GM12878 (cell line): Measurements from ENCODE around the gene GPBP1. TPM values are rescaled to one million over a fixed set of nuclear protein-coding genes. Genes with fewer than 3 reads are reported as not detected.

ENCODE experiments used
- ATAC-seq: fragments of 200-7000 bp; cut with Tn5 transposase; 3 replicates; pipeline ENCODE4 v1.9.1; 2020; ENCODE audit warnings: mild to moderate bottlenecking, moderate library complexity
- BruUV-seq: library from RNA; stranded (reverse); fragments of 400-500 nt; replicated peaks from 2 replicates; lab custom pipeline; 2021; lab: Mats Ljungman, UMichigan
- CTCF ChIA-PET: fragments of 300-600 bp; sonication (Branson Sonifier 250); formaldehyde crosslinking; extraction: SDS; loops from one replicate; lab custom pipeline; 2021; ENCODE audit warnings: inconsistent platforms; lab: Yijun Ruan, JAX
- POLR2A ChIA-PET: fragments of 350-600 bp; formaldehyde crosslinking; extraction: SDS; loops from one replicate; lab custom pipeline; 2021; ENCODE audit warnings: inconsistent platforms; lab: Charles Lee
- RAD21 ChIA-PET: fragments of 300-600 bp; sonication (Branson Sonifier 250); formaldehyde crosslinking; loops from one replicate; lab custom pipeline; 2023; ENCODE audit warnings: antibody characterized with exemption; ENCODE audit not compliant: unreplicated experiment; lab: Charles Lee
- SMC1A ChIA-PET: fragments of 300-600 bp; sonication (Branson Sonifier 250); formaldehyde crosslinking; loops from one replicate; lab custom pipeline; 2023; ENCODE audit not compliant: unreplicated experiment, uncharacterized antibody; lab: Charles Lee
- DNase-seq: peaks from one replicate; pipeline ENCODE4 v3.0.0-alpha.2; 2011; ENCODE audit warnings: low read depth, low spot score
- FAIRE-seq: peaks from 3 replicates; lab custom pipeline; 2011; peaks lifted over from hg19 to GRCh38; lab: Jason Lieb, UNC
- H2AFZ ChIP-seq: 2 replicates; pipeline ENCODE4 v1.6.0; 2011; ENCODE audit warnings: low read depth, low read length, control low read depth; ENCODE audit not compliant: control insufficient read depth
- H3K27ac ChIP-seq: 2 replicates; pipeline ENCODE4 v1.5.1; 2011; ENCODE audit warnings: control low read depth; ENCODE audit not compliant: control insufficient read depth, insufficient read depth
- H3K27me3 ChIP-seq, 2 experiments: replicated peaks in 1 of 2; 2 replicates each; pipeline versions ENCODE4 v1.6.0 to v1.6.1; 2011; ENCODE audit warnings: low read length in 1 of 2; ENCODE audit not compliant: control insufficient read depth in 2 of 2, insufficient read depth in 2 of 2
- H3K36me3 ChIP-seq, 2 experiments: 2 replicates each; pipeline ENCODE4 v1.5.1; 2011; ENCODE audit warnings: low read length in 1 of 2; ENCODE audit not compliant: control insufficient read depth in 2 of 2, insufficient read depth in 2 of 2
- H3K4me1 ChIP-seq: 2 replicates; pipeline ENCODE4 v1.6.1; 2011; ENCODE audit warnings: mild to moderate bottlenecking, low read length, moderate library complexity, mixed read lengths; ENCODE audit not compliant: control insufficient read depth, insufficient read depth
- H3K4me2 ChIP-seq: 2 replicates; pipeline ENCODE4 v1.6.0; 2011; ENCODE audit warnings: control low read depth; ENCODE audit not compliant: control insufficient read depth, insufficient read depth
- H3K4me3 ChIP-seq: fragments of 200-600 bp; sonication (generic); 2 replicates; pipeline ENCODE4 v1.5.1; 2016
- H3K79me2 ChIP-seq: 2 replicates; pipeline ENCODE4 v1.6.0; 2011; ENCODE audit warnings: low read length; ENCODE audit not compliant: control insufficient read depth, insufficient read depth
- H3K9ac ChIP-seq: 2 replicates; pipeline ENCODE4 v1.8.0; 2011; ENCODE audit warnings: low read length, control low read depth, mixed read lengths; ENCODE audit not compliant: control insufficient read depth, insufficient read depth
- H3K9me3 ChIP-seq: replicated peaks from 3 replicates; pipeline ENCODE4 v1.5.1; 2011; ENCODE audit warnings: mild to moderate bottlenecking, low read length; ENCODE audit not compliant: control insufficient read depth, insufficient read depth
- H4K20me1 ChIP-seq: 2 replicates; pipeline ENCODE4 v1.6.0; 2011; ENCODE audit not compliant: control insufficient read depth, insufficient read depth
- CHD2 ChIP-seq: IDR thresholded peaks from 2 replicates; pipeline ENCODE4 v1.6.1; 2011; ENCODE audit warnings: low read depth, low read length, improper control_type of control experiment, borderline replicate concordance
- GATAD2B ChIP-seq: fragments of 450-650 bp; conservative IDR thresholded peaks from 2 replicates; pipeline ENCODE4 v1.6.1; 2017; ENCODE audit warnings: low read depth, mild to moderate bottlenecking, moderate library complexity
- HDGF ChIP-seq: fragments of 450-650 bp; IDR thresholded peaks from 2 replicates; pipeline ENCODE4 v1.6.1; 2016; ENCODE audit warnings: antibody characterized with exemption
- NBN ChIP-seq: fragments of 450-650 bp; IDR thresholded peaks from 2 replicates; pipeline ENCODE4 v1.6.1; 2016
- PAX8 ChIP-seq: fragments of 450-650 bp; IDR thresholded peaks from 2 replicates; pipeline ENCODE4 v1.6.1; 2017; ENCODE audit warnings: mild to moderate bottlenecking, moderate library complexity
- SUPT20H ChIP-seq: IDR thresholded peaks from 2 replicates; pipeline ENCODE4 v1.6.1; 2011; ENCODE audit warnings: low read depth, mild to moderate bottlenecking, low read length, moderate library complexity, borderline replicate concordance; ENCODE audit not compliant: control insufficient read depth
- in situ Hi-C: fragments of 300-500 bp; cut with MboI; formaldehyde crosslinking; loops from 9 replicates; pipeline ENCODE4 v1.14.3; 2018; ENCODE audit warnings: mixed read lengths
- intact Hi-C: fragments of 100-400 bp; cut with micrococcal nuclease; formaldehyde crosslinking; loops from one replicate; pipeline ENCODE4 v1.14.2; 2022; ENCODE audit not compliant: unreplicated experiment
- polyA plus RNA-seq, 11 experiments: library from polyadenylated mRNA; depleted of rRNA in 4 of 11; unstranded in 6 of 11; stranded (reverse) in 5 of 11; fragments of >200 nt; fragmentation: Nextera tagmentation in 4 of 11; fragmentation: Illumina TruSeq in 1 of 11; extraction: Ambion mirVana in 4 of 11; extraction: Trizol in 1 of 11; gene quantifications; 1 replicate in 1 of 11; 2 replicates in 10 of 11; pipeline versions ENCODE4 v1.2.1 to v1.2.3, GENCODE V29; 2011 to 2016; ENCODE audit warnings: inconsistent platforms in 2 of 11, missing spikeins in 2 of 11, low read depth in 1 of 11
- total RNA-seq, 4 experiments: library from RNA; depleted of rRNA in 3 of 4; stranded (reverse); fragments of >200 nt in 3 of 4; fragmentation: Illumina TruSeq in 1 of 4; extraction: Trizol in 1 of 4; gene quantifications; 2 replicates each; pipeline versions ENCODE4 v1.2.1 to v1.2.3, GENCODE V29; 2013 to 2021

GPBP1 gene
- total and polyA plus RNA-seq, 10 of the 15 experiments (the other 5 are each of a cell fraction or from before 2014, with no cell fraction given), result 27.0 to 96.2 (median 55.4) TPM

DNA sequence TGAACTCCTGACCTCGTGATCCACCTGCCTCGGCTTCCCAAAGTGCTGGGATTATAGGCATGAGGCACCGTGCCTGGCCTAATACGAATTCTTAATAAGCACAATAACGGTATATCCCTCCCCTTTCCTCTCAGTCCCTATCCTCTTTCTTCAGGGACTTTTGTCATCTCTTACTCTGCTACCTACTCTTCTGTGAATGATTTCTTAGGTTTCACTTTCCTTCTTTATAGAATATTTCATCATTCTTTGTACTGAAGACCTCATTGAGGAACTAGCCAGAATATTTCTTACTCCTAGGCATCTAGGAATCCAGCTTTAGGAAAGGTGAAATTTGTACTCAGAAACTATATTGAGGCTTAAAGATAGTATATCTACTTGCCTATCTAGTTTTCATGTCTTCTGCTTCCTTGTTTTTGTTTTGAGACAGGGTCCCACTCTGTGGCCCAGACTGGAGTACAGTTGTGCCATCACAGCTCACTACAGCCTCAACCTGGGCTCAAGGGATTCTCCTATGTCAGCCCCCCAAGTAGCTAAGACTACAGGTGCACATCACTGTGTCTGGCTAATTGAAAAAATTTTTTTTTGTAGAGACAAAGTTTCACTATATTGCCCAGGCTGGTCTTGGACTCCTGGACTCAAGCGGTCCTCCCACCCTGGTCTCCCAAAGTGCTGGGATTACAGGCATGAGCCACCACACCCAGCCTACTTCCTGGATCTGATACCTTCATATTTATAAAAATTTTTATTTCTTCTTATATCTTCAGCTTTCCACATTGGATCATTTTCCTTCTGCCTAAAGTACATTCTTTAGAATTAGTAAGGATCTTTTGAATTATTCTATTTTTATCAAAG, 69.7 kb downstream of the GPBP1 start (continued):
- no peak for TF ChIP-seq PAX8

DNA sequence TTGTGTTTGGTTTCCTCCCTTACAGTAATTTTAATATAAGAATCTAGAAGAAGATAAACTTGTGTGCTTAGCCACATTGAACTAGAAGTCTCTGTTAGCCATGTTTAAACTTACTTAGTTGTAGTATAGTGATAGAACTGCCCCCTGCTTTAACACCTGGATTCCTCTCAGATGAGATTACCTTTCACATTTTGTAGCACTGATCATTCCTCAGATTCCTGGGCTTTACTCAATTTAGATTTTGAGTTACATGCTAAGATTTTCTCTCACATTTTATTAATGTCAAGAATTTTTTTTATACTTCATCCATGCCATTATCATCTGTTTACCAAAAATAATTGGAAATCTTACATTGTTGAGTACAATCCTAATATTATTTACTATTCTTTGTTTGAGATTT, 70.5 kb downstream of the GPBP1 start:
- SMC1A ChIA-PET, result no interaction called here
- H4K20me1 ChIP-seq, result no peaks in the 10 kb centered on the region
- H3K4me3 ChIP-seq, result no peak overlapping the region
- in situ Hi-C loops (no loop called here), intact Hi-C loops (no loop called here)
- H3K9ac ChIP-seq, result no peak overlapping the region
- POLR2A ChIA-PET, result no interaction called here
- H2AFZ ChIP-seq, result no peak overlapping the region
- CTCF ChIA-PET, result no interaction called here
- no peaks in the 10 kb centered on the region for H3K4me1 ChIP-seq
- RAD21 ChIA-PET, result interaction anchor here (1.5 kb wide), 1 partner anchor 334 kb away, joined by 5 read pairs; no protein-coding TSS in a partner anchor
- H3K9me3 ChIP-seq, result no peaks in the 10 kb centered on the region
- DNase-seq, result no peak
- no peaks in the 10 kb centered on the region for H3K79me2 ChIP-seq
- no peak overlapping the region for H3K4me2 ChIP-seq
- no peak overlapping the region for H3K27ac ChIP-seq
- TF ChIP-seq CHD2, result no peak
- TF ChIP-seq SUPT20H, result no peak
- TF ChIP-seq NBN, result no peak
- no peak for TF ChIP-seq HDGF
- TF ChIP-seq GATAD2B, result no peak
- no peak for FAIRE-seq
- ATAC-seq, result no peak
- no TSS peak for BruUV-seq
- H3K36me3 ChIP-seq, result peaks cover 2 to 14% of the 10 kb centered on the region in 2 experiments
- H3K27me3 ChIP-seq, result no peaks in the 10 kb centered on the region
